Endothelial cell of umbilical vein (primary cell): Measurements from ENCODE around the gene SMARCE1. TPM values are rescaled to one million over a fixed set of nuclear protein-coding genes. Genes with fewer than 3 reads are reported as not detected.

Experiments used
- BruUV-seq: library from RNA; stranded (reverse); fragments of 400-500 nt; replicated peaks from 2 replicates; lab custom pipeline; 2021; lab: Mats Ljungman, UMichigan
- CTCF ChIA-PET: fragments of 300-600, 350-600 bp; sonication (Branson Sonifier 250); formaldehyde crosslinking; loops from one replicate; lab custom pipeline; 2021; ENCODE audit warnings: antibody characterized with exemption, inconsistent platforms; lab: Charles Lee
- POLR2A ChIA-PET: fragments of 300-600, 350-600 bp; sonication (Branson Sonifier 250); formaldehyde crosslinking; loops from one replicate; lab custom pipeline; 2021; ENCODE audit warnings: antibody characterized with exemption, inconsistent platforms; lab: Charles Lee
- DNase-seq: peaks from one replicate; pipeline ENCODE4 v3.0.0-alpha.2; 2011; ENCODE audit warnings: low read depth, low spot score
- FAIRE-seq: peaks from 2 replicates; lab custom pipeline; 2011; peaks lifted over from hg19 to GRCh38; lab: Jason Lieb, UNC
- H2AFZ ChIP-seq: 2 replicates; pipeline ENCODE4 v1.6.0; 2012; ENCODE audit warnings: low read depth, low read length, control low read depth, inconsistent platforms
- H3K27ac ChIP-seq: 2 replicates; pipeline ENCODE4 v1.5.1; 2011; ENCODE audit warnings: low read depth, mild to moderate bottlenecking, control low read depth, low read length, moderate library complexity; ENCODE audit not compliant: insufficient read depth
- H3K27me3 ChIP-seq, 2 experiments: 2 replicates each; pipeline versions ENCODE4 v1.6.0 to v1.6.1; 2011; ENCODE audit warnings: low read length in 2 of 2, mixed read lengths in 1 of 2; ENCODE audit not compliant: control insufficient read depth in 2 of 2, insufficient read depth in 2 of 2
- H3K36me3 ChIP-seq, 2 experiments: 2 replicates in 1 of 2; 3 replicates in 1 of 2; pipeline ENCODE4 v1.5.1; 2011; ENCODE audit warnings: low read length in 2 of 2, mild to moderate bottlenecking in 1 of 2, moderate library complexity in 1 of 2; ENCODE audit not compliant: control insufficient read depth in 2 of 2, insufficient read depth in 2 of 2; ENCODE audit errors: extremely low read depth in 1 of 2
- H3K4me1 ChIP-seq: 3 replicates; pipeline ENCODE4 v1.5.1; 2011; ENCODE audit warnings: mild to moderate bottlenecking, low read length; ENCODE audit not compliant: control insufficient read depth, insufficient read depth; ENCODE audit errors: extremely low read depth
- H3K4me2 ChIP-seq: 2 replicates; pipeline ENCODE4 v1.6.1; 2011; ENCODE audit warnings: low read length, control low read depth, mixed read lengths; ENCODE audit not compliant: insufficient read depth
- H3K4me3 ChIP-seq, 3 experiments: fragments of 200-600 bp in 1 of 3; sonication (generic), shearing (Covaris generic) in 1 of 3; replicated peaks in 1 of 3; 2 replicates each; pipeline ENCODE4 v1.5.1; 2011 to 2016; ENCODE audit warnings: control low read depth in 3 of 3, low read length in 3 of 3, mild to moderate bottlenecking in 2 of 3, inconsistent platforms in 1 of 3, low read depth in 1 of 3, moderate library complexity in 1 of 3; ENCODE audit not compliant: insufficient read depth in 1 of 3
- H3K79me2 ChIP-seq: 2 replicates; pipeline ENCODE4 v1.6.0; 2012; ENCODE audit warnings: low read length, inconsistent platforms; ENCODE audit not compliant: control insufficient read depth, insufficient read depth
- H3K9ac ChIP-seq: replicated peaks from 2 replicates; pipeline ENCODE3; 2011; ENCODE audit warnings: low read length, control low read depth; ENCODE audit not compliant: insufficient read depth; ENCODE audit errors: extremely low read depth
- H3K9me1 ChIP-seq: replicated peaks from 3 replicates; pipeline ENCODE4 v1.6.0; 2011; ENCODE audit warnings: mild to moderate bottlenecking, low read length; ENCODE audit not compliant: control insufficient read depth, insufficient read depth; ENCODE audit errors: extremely low read depth
- H3K9me3 ChIP-seq: replicated peaks from 2 replicates; pipeline ENCODE4 v1.5.1; 2012; ENCODE audit warnings: low read length, inconsistent platforms; ENCODE audit not compliant: control insufficient read depth, insufficient read depth
- H4K20me1 ChIP-seq: replicated peaks from 2 replicates; pipeline ENCODE3; 2011; ENCODE audit warnings: mild to moderate bottlenecking, low read length; ENCODE audit not compliant: control insufficient read depth, insufficient read depth; ENCODE audit errors: extremely low read depth
- EZH2 ChIP-seq: IDR thresholded peaks from 2 replicates; pipeline ENCODE4 v1.6.1; 2012; ENCODE audit warnings: borderline replicate concordance, low read depth, mild to moderate bottlenecking, moderate library complexity, low read length, inconsistent platforms; ENCODE audit not compliant: severe bottlenecking
- FOS ChIP-seq: IDR thresholded peaks from 2 replicates; pipeline ENCODE4 v1.6.1; 2011; ENCODE audit warnings: mild to moderate bottlenecking, low read length, moderate library complexity, borderline replicate concordance; ENCODE audit not compliant: insufficient read depth
- GATA2 ChIP-seq: IDR thresholded peaks from 2 replicates; pipeline ENCODE4 v1.7.0; 2011; ENCODE audit warnings: low read depth, mild to moderate bottlenecking, moderate library complexity, mixed read lengths, low read length; ENCODE audit not compliant: insufficient read length, insufficient read depth
- JUN ChIP-seq: IDR thresholded peaks from 2 replicates; pipeline ENCODE4 v1.6.1; 2011; ENCODE audit warnings: borderline replicate concordance, low read depth; ENCODE audit not compliant: insufficient read length, insufficient read depth
- MYC ChIP-seq: IDR thresholded peaks from one replicate; pipeline ENCODE4 v1.6.1; 2011; ENCODE audit warnings: mild to moderate bottlenecking, low read depth, low read length
- POLR2A ChIP-seq: IDR thresholded peaks from 2 replicates; pipeline ENCODE4 v1.6.1; 2012; ENCODE audit warnings: low read depth, mild to moderate bottlenecking, control low read depth, low read length
- POLR2AphosphoS5 ChIP-seq: IDR thresholded peaks from 2 replicates; pipeline ENCODE4 v1.6.1; 2012; ENCODE audit warnings: low read depth, mild to moderate bottlenecking, control low read depth, low read length, moderate library complexity; ENCODE audit not compliant: insufficient read depth
- dilution Hi-C: fragments of 300-500 bp; cut with MboI; formaldehyde crosslinking; loops from one replicate; pipeline ENCODE4 v1.15.0; 2019; ENCODE audit warnings: low sequenced_read_pairs; ENCODE audit not compliant: extremely low pct_ligation_motif_present
- intact Hi-C: fragments of 100-400 bp; cut with micrococcal nuclease; formaldehyde crosslinking; loops from one replicate; pipeline ENCODE4 v1.10.0; 2022
- polyA plus RNA-seq, 4 experiments: library from polyadenylated mRNA; depleted of rRNA in 3 of 4; stranded (reverse) in 3 of 4; unstranded in 1 of 4; fragments of >200 nt; gene quantifications; 2 replicates each; pipeline versions ENCODE4 v1.2.1 to v1.2.3, GENCODE V29; 2011 to 2012; ENCODE audit warnings: missing spikeins in 1 of 4
- total RNA-seq: library from RNA; stranded (reverse); gene quantifications from 2 replicates; pipeline ENCODE4 v1.2.3, GENCODE V29; 2021
- TF ChIP-seq, protein P1 (sequence below), 2 donors: IDR thresholded peaks; 1 replicate in 1 of 2; 2 replicates in 1 of 2; pipeline ENCODE4 v1.5.1; 2011; ENCODE audit warnings: low read length in 2 of 2, mild to moderate bottlenecking in 2 of 2, moderate library complexity in 2 of 2, control low read depth in 1 of 2, inconsistent platforms in 1 of 2, low read depth in 1 of 2; ENCODE audit not compliant: insufficient read depth in 1 of 2; ENCODE audit errors: extremely low read depth in 1 of 2
- TF ChIP-seq, protein P2 (sequence below): IDR thresholded peaks from 2 replicates; pipeline ENCODE4 v1.6.1; 2011; ENCODE audit not compliant: insufficient read depth, insufficient read length

SMARCE1 gene
- total and polyA plus RNA-seq, 2 donors (not counting 3 experiments of a cell fraction or from before 2014, with no cell fraction given): 28.4 to 127 TPM

DNA sequence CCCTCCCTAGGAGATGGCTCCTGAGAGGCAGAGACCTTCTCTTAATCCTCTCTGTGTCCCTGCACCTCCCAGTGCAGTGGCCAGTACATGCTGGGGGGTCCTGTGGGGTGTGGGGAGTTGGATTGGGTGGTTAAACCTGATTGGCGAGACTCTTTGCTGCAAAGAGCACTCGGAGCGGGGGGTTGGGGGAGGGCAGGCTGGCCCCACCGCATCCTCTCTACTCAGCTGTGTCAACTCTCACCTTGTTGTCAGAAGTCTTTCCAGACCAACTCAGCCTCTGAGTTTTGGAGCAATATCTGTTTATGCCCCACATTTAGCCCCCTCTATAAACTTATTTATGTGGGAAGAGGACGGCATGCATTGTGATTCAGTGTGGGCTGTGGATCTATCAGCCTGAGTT is 40.0 kb downstream of the SMARCE1 start:
- no TSS peak for BruUV-seq
- ChIA-PET CTCF (no interaction called here), POLR2A (no interaction called here)
- Histone ChIP-seq H3K4me1 (no peaks in the 10 kb centered on the region), H2AFZ (no peak overlapping the region), H3K9me3 (no peaks in the 10 kb centered on the region), H4K20me1 (no peaks in the 10 kb centered on the region), H3K4me3 (no peak overlapping the region), H3K27ac (no peak overlapping the region), H3K79me2 (no peaks in the 10 kb centered on the region), H3K9me1 (no peaks in the 10 kb centered on the region), H3K9ac (no peak overlapping the region), H3K4me2 (no peak overlapping the region), H3K27me3 (peaks cover 19 to 22% of the 10 kb centered on the region in 2 experiments), H3K36me3 (no peaks in the 10 kb centered on the region)
- intact Hi-C loops (no loop called here), dilution Hi-C loops (no loop called here)
- FAIRE-seq (no peak), DNase-seq (no peak)
- TF ChIP-seq, protein P1, sequence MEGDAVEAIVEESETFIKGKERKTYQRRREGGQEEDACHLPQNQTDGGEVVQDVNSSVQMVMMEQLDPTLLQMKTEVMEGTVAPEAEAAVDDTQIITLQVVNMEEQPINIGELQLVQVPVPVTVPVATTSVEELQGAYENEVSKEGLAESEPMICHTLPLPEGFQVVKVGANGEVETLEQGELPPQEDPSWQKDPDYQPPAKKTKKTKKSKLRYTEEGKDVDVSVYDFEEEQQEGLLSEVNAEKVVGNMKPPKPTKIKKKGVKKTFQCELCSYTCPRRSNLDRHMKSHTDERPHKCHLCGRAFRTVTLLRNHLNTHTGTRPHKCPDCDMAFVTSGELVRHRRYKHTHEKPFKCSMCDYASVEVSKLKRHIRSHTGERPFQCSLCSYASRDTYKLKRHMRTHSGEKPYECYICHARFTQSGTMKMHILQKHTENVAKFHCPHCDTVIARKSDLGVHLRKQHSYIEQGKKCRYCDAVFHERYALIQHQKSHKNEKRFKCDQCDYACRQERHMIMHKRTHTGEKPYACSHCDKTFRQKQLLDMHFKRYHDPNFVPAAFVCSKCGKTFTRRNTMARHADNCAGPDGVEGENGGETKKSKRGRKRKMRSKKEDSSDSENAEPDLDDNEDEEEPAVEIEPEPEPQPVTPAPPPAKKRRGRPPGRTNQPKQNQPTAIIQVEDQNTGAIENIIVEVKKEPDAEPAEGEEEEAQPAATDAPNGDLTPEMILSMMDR (IDR thresholded peaks at IDR 0.05; ENCODE audit: extremely low read depth in 1 of 2, insufficient read depth in 1 of 2, low read depth in 1 of 2, low read length in 2 of 2): no peak
- TF ChIP-seq, protein P2, sequence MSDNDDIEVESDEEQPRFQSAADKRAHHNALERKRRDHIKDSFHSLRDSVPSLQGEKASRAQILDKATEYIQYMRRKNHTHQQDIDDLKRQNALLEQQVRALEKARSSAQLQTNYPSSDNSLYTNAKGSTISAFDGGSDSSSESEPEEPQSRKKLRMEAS: no peak
- TF ChIP-seq EZH2 (no peak), POLR2AphosphoS5 (no peak), FOS (no peak), JUN (no peak), GATA2 (no peak), POLR2A (no peak), MYC (no peak)
